ENCODE measurements around the gene HTR6. TPM values are rescaled to one million over a fixed set of nuclear protein-coding genes. Genes with fewer than 3 reads are reported as not detected.
A peak's percentile ranks its signal among the peaks of the same experiment; 100 is the strongest.

The HTR6 gene
- total and polyA plus RNA-seq, 2 donors (not counting 1 experiment from before 2014, with no cell fraction given), result under 0.01 to 0.02 TPM

GRCh38 chr1:19658186-19658585, 6.5 kb upstream of the HTR6 start:
- Histone ChIP-seq H3K79me2 (ENCODE audit: control insufficient read depth, insufficient read depth, low read length) (peaks cover 18% of the 10 kb centered on the region), H3K4me2 (ENCODE audit: extremely low read depth, insufficient read depth, low read length) (no peak overlapping the region), H3K4me3 (replicated peaks in 1 of 4; ENCODE audit: control extremely low read depth in 1 of 4, insufficient read depth in 1 of 4, low read depth in 3 of 4, low read length in 4 of 4) (no peak overlapping the region), H4K20me1 (ENCODE audit: control insufficient read depth, extremely low read depth, insufficient read depth, low read length) (peaks cover 2% of the 10 kb centered on the region), H2AFZ (ENCODE audit: low read length) (no peak overlapping the region), H3K27ac (ENCODE audit: insufficient read depth, low read length) (no peak overlapping the region), H3K9ac (ENCODE audit: insufficient read depth, low read length) (no peak overlapping the region), H3K27me3 (ENCODE audit: control insufficient read depth, insufficient read depth, low read length) (peaks cover 2% of the 10 kb centered on the region), H3K36me3 (ENCODE audit: control insufficient read depth, insufficient read depth, low read length) (peaks cover 8% of the 10 kb centered on the region), H3K4me1 (ENCODE audit: control insufficient read depth, extremely low read depth, insufficient read depth, low read length) (peaks cover 9% of the 10 kb centered on the region), H3K9me3 (ENCODE audit: control insufficient read depth, insufficient read depth, low read depth, low read length) (no peaks in the 10 kb centered on the region)
- no peak for DNase-seq (ENCODE audit: low read depth in 2 of 2)
- TF ChIP-seq, protein P1, sequence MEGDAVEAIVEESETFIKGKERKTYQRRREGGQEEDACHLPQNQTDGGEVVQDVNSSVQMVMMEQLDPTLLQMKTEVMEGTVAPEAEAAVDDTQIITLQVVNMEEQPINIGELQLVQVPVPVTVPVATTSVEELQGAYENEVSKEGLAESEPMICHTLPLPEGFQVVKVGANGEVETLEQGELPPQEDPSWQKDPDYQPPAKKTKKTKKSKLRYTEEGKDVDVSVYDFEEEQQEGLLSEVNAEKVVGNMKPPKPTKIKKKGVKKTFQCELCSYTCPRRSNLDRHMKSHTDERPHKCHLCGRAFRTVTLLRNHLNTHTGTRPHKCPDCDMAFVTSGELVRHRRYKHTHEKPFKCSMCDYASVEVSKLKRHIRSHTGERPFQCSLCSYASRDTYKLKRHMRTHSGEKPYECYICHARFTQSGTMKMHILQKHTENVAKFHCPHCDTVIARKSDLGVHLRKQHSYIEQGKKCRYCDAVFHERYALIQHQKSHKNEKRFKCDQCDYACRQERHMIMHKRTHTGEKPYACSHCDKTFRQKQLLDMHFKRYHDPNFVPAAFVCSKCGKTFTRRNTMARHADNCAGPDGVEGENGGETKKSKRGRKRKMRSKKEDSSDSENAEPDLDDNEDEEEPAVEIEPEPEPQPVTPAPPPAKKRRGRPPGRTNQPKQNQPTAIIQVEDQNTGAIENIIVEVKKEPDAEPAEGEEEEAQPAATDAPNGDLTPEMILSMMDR (conservative IDR thresholded peaks at IDR 0.05 in 1 of 2, IDR thresholded peaks at IDR 0.05 in 1 of 2; ENCODE audit: low read depth in 1 of 2, low read length in 2 of 2), result no peak
- no peak for TF ChIP-seq EZH2 (IDR thresholded peaks at IDR 0.05; ENCODE audit: low read length, missing control alignments)

GRCh38 chr1:19661721-19662228, 2.9 kb upstream of the HTR6 start:
- Histone ChIP-seq H2AFZ (ENCODE audit: low read length) (no peak overlapping the region), H3K9ac (ENCODE audit: insufficient read depth, low read length) (no peak overlapping the region), H4K20me1 (ENCODE audit: control insufficient read depth, extremely low read depth, insufficient read depth, low read length) (peaks cover 2% of the 10 kb centered on the region), H3K4me1 (ENCODE audit: control insufficient read depth, extremely low read depth, insufficient read depth, low read length) (no peaks in the 10 kb centered on the region), H3K27me3 (ENCODE audit: control insufficient read depth, insufficient read depth, low read length) (peaks cover 32% of the 10 kb centered on the region), H3K27ac (ENCODE audit: insufficient read depth, low read length) (no peak overlapping the region), H3K36me3 (ENCODE audit: control insufficient read depth, insufficient read depth, low read length) (peaks cover 7% of the 10 kb centered on the region), H3K79me2 (ENCODE audit: control insufficient read depth, insufficient read depth, low read length) (no peaks in the 10 kb centered on the region), H3K4me2 (ENCODE audit: extremely low read depth, insufficient read depth, low read length) (no peak overlapping the region), H3K4me3 (replicated peaks in 1 of 4; ENCODE audit: control extremely low read depth in 1 of 4, insufficient read depth in 1 of 4, low read depth in 3 of 4, low read length in 4 of 4) (no peak overlapping the region), H3K9me3 (ENCODE audit: control insufficient read depth, insufficient read depth, low read depth, low read length) (no peaks in the 10 kb centered on the region)
- TF ChIP-seq, protein P1 (conservative IDR thresholded peaks at IDR 0.05 in 1 of 2, IDR thresholded peaks at IDR 0.05 in 1 of 2; ENCODE audit: low read depth in 1 of 2, low read length in 2 of 2), result peak; percentile 45 to 61
- TF ChIP-seq EZH2 (IDR thresholded peaks at IDR 0.05; ENCODE audit: low read length, missing control alignments), result no peak
- peak; percentile 26 to 68 for DNase-seq (ENCODE audit: low read depth in 2 of 2)

GRCh38 chr1:19662313-19662712, 2.4 kb upstream of the HTR6 start:
- TF ChIP-seq, protein P1 (conservative IDR thresholded peaks at IDR 0.05 in 1 of 2, IDR thresholded peaks at IDR 0.05 in 1 of 2; ENCODE audit: low read depth in 1 of 2, low read length in 2 of 2), result no peak
- TF ChIP-seq EZH2 (IDR thresholded peaks at IDR 0.05; ENCODE audit: low read length, missing control alignments), result no peak
- Histone ChIP-seq H3K36me3 (ENCODE audit: control insufficient read depth, insufficient read depth, low read length) (peaks cover 7% of the 10 kb centered on the region), H3K4me1 (ENCODE audit: control insufficient read depth, extremely low read depth, insufficient read depth, low read length) (no peaks in the 10 kb centered on the region), H3K79me2 (ENCODE audit: control insufficient read depth, insufficient read depth, low read length) (no peaks in the 10 kb centered on the region), H3K9ac (ENCODE audit: insufficient read depth, low read length) (no peak overlapping the region), H3K27me3 (ENCODE audit: control insufficient read depth, insufficient read depth, low read length) (peaks cover 36% of the 10 kb centered on the region), H3K27ac (ENCODE audit: insufficient read depth, low read length) (no peak overlapping the region), H4K20me1 (ENCODE audit: control insufficient read depth, extremely low read depth, insufficient read depth, low read length) (peaks cover 2% of the 10 kb centered on the region), H3K4me3 (replicated peaks in 1 of 4; ENCODE audit: control extremely low read depth in 1 of 4, insufficient read depth in 1 of 4, low read depth in 3 of 4, low read length in 4 of 4) (no peak overlapping the region), H2AFZ (ENCODE audit: low read length) (no peak overlapping the region), H3K9me3 (ENCODE audit: control insufficient read depth, insufficient read depth, low read depth, low read length) (no peaks in the 10 kb centered on the region), H3K4me2 (ENCODE audit: extremely low read depth, insufficient read depth, low read length) (no peak overlapping the region)
- no peak for DNase-seq (ENCODE audit: low read depth in 2 of 2)

All from fibroblast of lung (primary cell).